Central memory CD4-positive, alpha-beta T cell (primary cell): Measurements from ENCODE around the gene PTPRT.
"Not testable (repeated sequence)": the region's sequence is repeated elsewhere in the genome, so short reads cannot be mapped to it uniquely, and the experiment has no call there.

Experiments used
- DNase-seq: peaks from one replicate; pipeline ENCODE4 v3.0.0; 2022

PTPRT gene

GRCh38 chr20:42901689-42902440 lies 287.8 kb downstream of the PTPRT start:
- DNase-seq, result no peak

GRCh38 chr20:42900764-42901163 lies 288.9 kb downstream of the PTPRT start:
- not testable (repeated sequence) for DNase-seq

- no peak for DNase-seq
Observed at GRCh38 chr20:42895020-42895419, 294.7 kb downstream of the PTPRT start.

GRCh38 chr20:42894483-42894882 lies 295.2 kb downstream of the PTPRT start:
- DNase-seq, result no peak

GRCh38 chr20:42889517-42889916 lies 300.2 kb downstream of the PTPRT start:
- DNase-seq, result no peak

- no peak for DNase-seq
Observed at GRCh38 chr20:42887281-42887680, 302.4 kb downstream of the PTPRT start.

- DNase-seq, result no peak
Observed at GRCh38 chr20:42886801-42887200, 302.9 kb downstream of the PTPRT start.

- no peak for DNase-seq
Observed at GRCh38 chr20:42886046-42886445, 303.7 kb downstream of the PTPRT start.

GRCh38 chr20:42875581-42875980 lies 314.1 kb downstream of the PTPRT start:
- DNase-seq, result no peak

GRCh38 chr20:42873259-42873658 lies 316.4 kb downstream of the PTPRT start:
- DNase-seq, result no peak

GRCh38 chr20:42864116-42864515 lies 325.6 kb downstream of the PTPRT start:
- no peak for DNase-seq

- DNase-seq, result no peak
Observed at GRCh38 chr20:42862446-42862845, 327.3 kb downstream of the PTPRT start.

GRCh38 chr20:42857446-42857845 lies 332.3 kb downstream of the PTPRT start:
- no peak for DNase-seq

GRCh38 chr20:42855896-42856295 lies 333.8 kb downstream of the PTPRT start:
- no peak for DNase-seq

GRCh38 chr20:42852691-42853090 lies 337.0 kb downstream of the PTPRT start:
- no peak for DNase-seq

GRCh38 chr20:42846784-42847490 lies 342.8 kb downstream of the PTPRT start:
- no peak for DNase-seq

GRCh38 chr20:42844751-42845150 lies 345.0 kb downstream of the PTPRT start:
- no peak for DNase-seq

- DNase-seq, result no peak
Observed at GRCh38 chr20:42837456-42837855, 352.2 kb downstream of the PTPRT start.

- no peak for DNase-seq
Observed at GRCh38 chr20:42836339-42836738, 353.4 kb downstream of the PTPRT start.

GRCh38 chr20:42807876-42808275 lies 381.8 kb downstream of the PTPRT start:
- no peak for DNase-seq

GRCh38 chr20:42795111-42795695 lies 394.5 kb downstream of the PTPRT start:
- DNase-seq, result no peak

- DNase-seq, result no peak
Observed at GRCh38 chr20:42792052-42792451, 397.7 kb downstream of the PTPRT start.

GRCh38 chr20:42790111-42790510 lies 399.6 kb downstream of the PTPRT start:
- no peak for DNase-seq

- DNase-seq, result no peak
Observed at GRCh38 chr20:42788707-42789106, 401.0 kb downstream of the PTPRT start.
